K562 (cell line): Measurements from ENCODE around the gene NINL. TPM values are rescaled to one million over a fixed set of nuclear protein-coding genes. Genes with fewer than 3 reads are reported as not detected.

ENCODE experiments used
- ATAC-seq: fragments of 200-7000 bp; cut with Tn5 transposase; 3 replicates; pipeline ENCODE4 v1.9.1; 2020; ENCODE audit warnings: moderate library complexity
- BruUV-seq: library from RNA; stranded (reverse); fragments of 400-500 nt; replicated peaks from 2 replicates; lab custom pipeline; 2021; lab: Mats Ljungman, UMichigan
- CTCF ChIA-PET: fragments of 300-600 bp; formaldehyde crosslinking; extraction: SDS; loops from one replicate; lab custom pipeline; 2021; ENCODE audit warnings: low intra/inter-chr PET ratio; lab: Yijun Ruan, JAX
- POLR2A ChIA-PET: fragments of 300-600, 350-650 bp; sonication (Branson Sonifier 250); formaldehyde crosslinking; extraction: SDS; loops from one replicate; lab custom pipeline; 2021; ENCODE audit warnings: antibody characterized with exemption, inconsistent platforms; lab: Yijun Ruan, JAX
- DNase-seq, 4 experiments: peaks; one replicate each; pipeline versions ENCODE4 v3.0.0 to v3.0.0-alpha.2; 2011 to 2018; ENCODE audit warnings: low spot score in 3 of 4, mixed read lengths in 3 of 4; ENCODE audit errors: extremely low read depth in 1 of 4
- FAIRE-seq: peaks from 2 replicates; lab custom pipeline; 2011; peaks lifted over from hg19 to GRCh38; lab: Jason Lieb, UNC
- H2AFZ ChIP-seq: 2 replicates; pipeline ENCODE4 v1.6.0; 2011; ENCODE audit warnings: low read depth, low read length, control low read depth, inconsistent platforms
- H3K27ac ChIP-seq: fragments of 200-600 bp; 3 replicates; pipeline ENCODE4 v1.8.0; 2011; ENCODE audit warnings: low read depth, mild to moderate bottlenecking, control low read depth, inconsistent platforms, low read length, moderate library complexity, mixed read lengths; ENCODE audit errors: extremely low read depth
- H3K27me3 ChIP-seq, 2 experiments: fragments of 300-600 bp in 1 of 2; 2 replicates in 1 of 2; 3 replicates in 1 of 2; pipeline versions ENCODE4 v1.6.0 to v1.8.0; 2011; ENCODE audit warnings: inconsistent platforms in 2 of 2, low read length in 2 of 2, mild to moderate bottlenecking in 1 of 2, mixed read lengths in 1 of 2, moderate library complexity in 1 of 2; ENCODE audit not compliant: control insufficient read depth in 2 of 2, insufficient read depth in 2 of 2
- H3K36me3 ChIP-seq: fragments of 300-600 bp; 3 replicates; pipeline ENCODE4 v1.8.0; 2011; ENCODE audit warnings: mild to moderate bottlenecking, low read length, inconsistent platforms; ENCODE audit not compliant: control insufficient read depth, insufficient read depth
- H3K4me1 ChIP-seq, 2 experiments: fragments of 200-600 bp in 1 of 2; replicated peaks in 1 of 2; 2 replicates in 1 of 2; 3 replicates in 1 of 2; pipeline versions ENCODE4 v1.5.1 to v1.8.0; 2011; ENCODE audit warnings: inconsistent platforms in 2 of 2, low read length in 2 of 2, mild to moderate bottlenecking in 1 of 2, mixed read lengths in 1 of 2, moderate library complexity in 1 of 2; ENCODE audit not compliant: control insufficient read depth in 2 of 2, insufficient read depth in 2 of 2
- H3K4me2 ChIP-seq: 2 replicates; pipeline ENCODE4 v1.6.1; 2011; ENCODE audit warnings: low read length, control low read depth, inconsistent platforms, mixed read lengths; ENCODE audit not compliant: insufficient read depth
- H3K4me3 ChIP-seq: fragments of 200-600 bp; sonication (generic), shearing (Covaris generic); 2 replicates; pipeline ENCODE4 v1.5.1; 2016; ENCODE audit warnings: control low read depth, inconsistent platforms
- H3K79me2 ChIP-seq: fragments of 200-600 bp; 3 replicates; pipeline ENCODE4 v1.8.0; 2011; ENCODE audit warnings: low read length, inconsistent platforms; ENCODE audit not compliant: control insufficient read depth, insufficient read depth
- H3K9ac ChIP-seq, 2 experiments: 2 replicates each; pipeline versions ENCODE4 v1.6.0 to v1.6.1; 2011; ENCODE audit warnings: low read depth in 2 of 2, low read length in 2 of 2, control low read depth in 1 of 2, inconsistent platforms in 1 of 2, mild to moderate bottlenecking in 1 of 2, mixed read lengths in 1 of 2; ENCODE audit not compliant: insufficient read depth in 1 of 2
- H3K9me1 ChIP-seq: one replicate; pipeline ENCODE4 v1.6.0; 2011; ENCODE audit warnings: inconsistent platforms, mild to moderate bottlenecking, low read length, moderate library complexity; ENCODE audit not compliant: control insufficient read depth, insufficient read depth
- H3K9me3 ChIP-seq: replicated peaks from 2 replicates; pipeline ENCODE4 v1.5.1; 2011; ENCODE audit warnings: low read depth, low read length, inconsistent platforms; ENCODE audit not compliant: control insufficient read depth, insufficient read depth
- H4K20me1 ChIP-seq: replicated peaks from 2 replicates; pipeline ENCODE4 v1.6.1; 2011; ENCODE audit warnings: low read length, inconsistent platforms, mixed read lengths; ENCODE audit not compliant: control insufficient read depth, insufficient read depth
- DMBX1 ChIP-seq: fragments of 250-450 bp; sonication (Bioruptor Pico); IDR thresholded peaks from 2 replicates; pipeline ENCODE4 v1.8.0; 2022; ENCODE audit warnings: inconsistent platforms, mild to moderate bottlenecking, moderate library complexity, borderline replicate concordance
- HNRNPH1 ChIP-seq: fragments of 200-400 bp; formaldehyde crosslinking; optimal IDR thresholded peaks from 2 replicates; pipeline ENCODE3; 2017; ENCODE audit warnings: low read depth, mild to moderate bottlenecking, low read length, moderate library complexity
- KDM4B ChIP-seq, 2 experiments: fragments of 450-650 bp in 1 of 2; sonication (generic) in 1 of 2; IDR thresholded peaks; 2 replicates each; pipeline ENCODE4 v1.6.1; 2016 to 2017; ENCODE audit warnings: borderline replicate concordance in 2 of 2, antibody characterized with exemption in 1 of 2, low read depth in 1 of 2, mild to moderate bottlenecking in 1 of 2
- SRSF9 ChIP-seq: fragments of 200-400 bp; formaldehyde crosslinking; IDR thresholded peaks from 2 replicates; pipeline ENCODE4 v1.6.1; 2017; ENCODE audit warnings: low read depth, low read length, borderline replicate concordance
- TARDBP ChIP-seq: fragments of 450-650 bp; IDR thresholded peaks from 2 replicates; pipeline ENCODE4 v1.6.1; 2016
- TBP ChIP-seq: optimal IDR thresholded peaks from 2 replicates; pipeline ENCODE3; 2011; ENCODE audit warnings: low read depth, low read length, improper control_type of control experiment
- ZNF695 ChIP-seq: fragments of 450-650 bp; formaldehyde crosslinking; IDR thresholded peaks from 2 replicates; pipeline ENCODE4 v1.4.0; 2020; ENCODE audit warnings: mild to moderate bottlenecking, moderate library complexity
- WGBS: fragments of 100-300 bp; shearing (Covaris generic); methylation state at CpG from one replicate; pipeline ENCODE4 v1.1.6; 2016; ENCODE audit warnings: low coverage, mixed read lengths; ENCODE audit not compliant: insufficient coverage; ENCODE audit errors: missing lambda C conversion rate; 5-methylcytosine and 5-hydroxymethylcytosine counted together
- in situ Hi-C: fragments of 300-500 bp; cut with MboI; formaldehyde crosslinking; loops from 4 replicates; pipeline ENCODE4 v1.15.0; 2018; ENCODE audit warnings: inconsistent platforms, mixed read lengths
- intact Hi-C: fragments of 100-400 bp; cut with micrococcal nuclease; formaldehyde crosslinking; loops from 2 replicates; pipeline ENCODE4 v1.14.2; 2022
- polyA plus RNA-seq, 8 experiments: library from polyadenylated mRNA; depleted of rRNA in 4 of 8; stranded (reverse) in 5 of 8; unstranded in 3 of 8; fragments of >200 nt; fragmentation: Nextera tagmentation in 2 of 8; fragmentation: Illumina TruSeq in 1 of 8; extraction: Ambion mirVana in 2 of 8; extraction: Trizol in 1 of 8; gene quantifications; 2 replicates each; pipeline versions ENCODE4 v1.2.1 to v1.2.3, GENCODE V29; 2011 to 2014; ENCODE audit warnings: inconsistent platforms in 1 of 8, missing spikeins in 1 of 8
- total RNA-seq, 7 experiments: library from RNA; depleted of rRNA in 6 of 7; stranded (reverse); fragments of >200 nt in 6 of 7; fragmentation: Illumina TruSeq in 2 of 7; extraction: Trizol in 2 of 7; gene quantifications; 2 replicates each; pipeline versions ENCODE4 v1.2.1 to v1.2.3, GENCODE V29; 2011 to 2021; ENCODE audit warnings: low replicate concordance in 1 of 7

NINL gene
- total and polyA plus RNA-seq, 9 of the 15 experiments (the other 6 are each of a cell fraction or from before 2014, with no cell fraction given) = 0.03 to 0.22 (median 0.05) TPM; not detected in 5

DNA sequence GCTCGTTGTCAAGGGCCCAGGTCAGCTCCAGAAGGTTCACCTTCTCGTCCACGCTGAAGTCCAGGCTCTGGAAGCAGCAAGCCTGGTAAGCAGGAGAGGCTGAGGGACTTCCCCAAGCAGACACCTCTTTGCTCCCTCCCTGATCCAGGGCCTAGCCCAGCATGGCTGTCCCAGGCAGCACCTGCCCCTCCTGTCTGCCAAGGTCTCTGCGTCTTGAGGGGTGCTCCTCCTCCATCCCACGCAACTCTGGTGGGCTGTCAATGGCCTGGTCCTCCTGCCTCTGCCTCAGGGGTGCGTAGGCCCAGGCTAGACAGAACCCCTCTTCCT is 87.1 kb downstream of the NINL start:
- Histone ChIP-seq H3K27me3 (peaks cover 0 to 54% of the 10 kb centered on the region in 2 experiments; a peak in 2 of 5 replicates), H2AFZ (no peak overlapping the region), H3K27ac (no peak overlapping the region), H3K9me1 (no peaks in the 10 kb centered on the region), H4K20me1 (no peaks in the 10 kb centered on the region), H3K9me3 (no peaks in the 10 kb centered on the region), H3K4me1 (0 out of 5 replicates have a peak, but pooled peaks cover 0 to 3% of the 10 kb centered on the region in 2 experiments), H3K36me3 (no peaks in the 10 kb centered on the region), H3K4me2 (no peak overlapping the region), H3K9ac (no peak overlapping the region), H3K79me2 (no peaks in the 10 kb centered on the region), H3K4me3 (no peak overlapping the region)
- ATAC-seq (no peak), DNase-seq (no peak), FAIRE-seq (no peak)
- in situ Hi-C loops (no loop called here), intact Hi-C loops (no loop called here)
- BruUV-seq = no TSS peak
- ChIA-PET CTCF (no interaction called here), POLR2A (interaction anchor here (0.8 to 1.0 kb wide), 2 partner anchors 12 kb away, joined by 3 read pairs; no protein-coding TSS in a partner anchor)
- WGBS = 0% methylated on average over 5 of the region's 6 CpGs
- no peak for TF ChIP-seq SRSF9

DNA sequence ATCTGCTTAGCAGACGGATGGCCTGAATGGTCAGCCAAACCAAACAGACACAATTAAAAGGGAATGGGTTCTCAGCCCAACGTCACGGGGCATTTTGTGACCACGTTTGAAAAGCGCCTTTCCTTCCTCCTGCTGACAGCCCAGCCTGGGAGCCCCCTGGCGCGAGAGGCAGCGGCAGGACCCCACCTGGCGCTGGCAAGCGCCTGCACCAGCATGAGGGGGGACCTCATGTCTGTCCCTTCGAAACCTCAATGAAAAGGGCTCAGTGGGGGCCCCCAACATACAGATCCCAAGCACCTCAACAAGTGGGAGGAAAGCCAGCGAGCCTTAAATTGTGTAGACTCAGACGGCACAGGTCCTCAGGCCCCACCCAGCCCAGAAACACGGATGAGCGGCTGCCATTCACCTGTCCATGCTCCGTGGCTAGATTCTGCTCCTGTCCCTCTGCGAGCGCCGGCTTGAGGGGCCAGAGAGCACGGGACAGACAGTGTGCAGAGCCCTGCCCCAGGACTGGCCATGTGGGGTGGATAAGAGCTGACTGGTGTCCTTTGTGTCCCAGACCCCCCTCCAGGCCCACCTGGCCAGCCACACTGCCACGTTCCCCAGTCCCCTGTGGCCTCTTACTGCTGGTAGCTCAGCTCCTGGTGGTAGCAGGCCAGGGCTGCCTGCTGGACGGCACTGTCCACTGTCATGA is 87.6 kb downstream of the NINL start:
- TF ChIP-seq TBP (no peak), TARDBP (no peak), DMBX1 (CRISPR knock-in tag) (no peak), ZNF695 (CRISPR knock-in tag) (no peak), HNRNPH1 (no peak), KDM4B (IDR thresholded peaks at IDR 0.05; ENCODE audit: borderline replicate concordance in 2 of 2, low read depth in 1 of 2) (no peak)
- 0 out of 5 replicates have a peak, but pooled peaks cover 0 to 3% of the 10 kb centered on the region in 2 experiments for H3K4me1 ChIP-seq
- no peaks in the 10 kb centered on the region for H3K9me3 ChIP-seq
- 2% methylated on average over 9 of the region's 22 CpGs for WGBS
- no peak overlapping the region for H3K4me2 ChIP-seq
- BruUV-seq = no TSS peak
- intact Hi-C loops = no loop called here
- DNase-seq = no peak
- ChIA-PET CTCF (no interaction called here), POLR2A (interaction anchor here (0.8 to 1.0 kb wide), 2 partner anchors 12 kb away, joined by 3 read pairs; no protein-coding TSS in a partner anchor)
- H3K9ac ChIP-seq = no peak overlapping the region
- H4K20me1 ChIP-seq = no peaks in the 10 kb centered on the region
- ATAC-seq = no peak
- in situ Hi-C loops = no loop called here
- H3K36me3 ChIP-seq = no peaks in the 10 kb centered on the region
- FAIRE-seq = no peak
- H3K27ac ChIP-seq = no peak overlapping the region
- H3K9me1 ChIP-seq = no peaks in the 10 kb centered on the region
- no peaks in the 10 kb centered on the region for H3K79me2 ChIP-seq
- no peak overlapping the region for H2AFZ ChIP-seq
- H3K27me3 ChIP-seq = peaks cover 0 to 55% of the 10 kb centered on the region in 2 experiments; a peak in 2 of 5 replicates
- no peak overlapping the region for H3K4me3 ChIP-seq
